BLaER1 (cell line): ENCODE results near the gene KPNB1.
A peak's percentile ranks its signal among the peaks of the same experiment; 100 is the strongest.

ENCODE experiments used
- H3K27ac ChIP-seq: shearing (Covaris generic); formaldehyde crosslinking; 2 replicates; pipeline ENCODE4 v1.8.1; 2022
- H3K27me3 ChIP-seq: shearing (Covaris generic); formaldehyde crosslinking; 2 replicates; pipeline ENCODE4 v1.8.1; 2022
- H3K36me3 ChIP-seq: shearing (Covaris generic); formaldehyde crosslinking; 2 replicates; pipeline ENCODE4 v1.8.1; 2022
- H3K4me1 ChIP-seq: shearing (Covaris generic); formaldehyde crosslinking; 2 replicates; pipeline ENCODE4 v1.8.1; 2022
- H3K4me2 ChIP-seq: shearing (Covaris generic); formaldehyde crosslinking; 2 replicates; pipeline ENCODE4 v1.8.1; 2022
- H3K4me3 ChIP-seq: shearing (Covaris generic); formaldehyde crosslinking; 2 replicates; pipeline ENCODE4 v1.8.1; 2022
- H3K9ac ChIP-seq: shearing (Covaris generic); formaldehyde crosslinking; 2 replicates; pipeline ENCODE4 v1.8.1; 2022
- H3K9me3 ChIP-seq: shearing (Covaris generic); formaldehyde crosslinking; 2 replicates; pipeline ENCODE4 v1.8.1; 2022
- H4K20me1 ChIP-seq: shearing (Covaris generic); formaldehyde crosslinking; 2 replicates; pipeline ENCODE4 v1.8.1; 2022
- Cebpa-rat ChIP-seq: shearing (Covaris generic); IDR thresholded peaks from 2 replicates; pipeline ENCODE4 v1.8.1; 2022

Gene KPNB1

GRCh38 chr17:47717979-47718621 lies 68.4 kb downstream of the KPNB1 start:
- peaks cover 94% of the 10 kb centered on the region for H3K4me1 ChIP-seq
- 0 out of 2 replicates have a peak overlapping the region, but pooled peaks have one; percentile 5 for H3K27ac ChIP-seq
- no peaks in the 10 kb centered on the region for H3K36me3 ChIP-seq
- no peaks in the 10 kb centered on the region for H3K27me3 ChIP-seq
- TF ChIP-seq Cebpa-rat: no peak
- H4K20me1 ChIP-seq: no peaks in the 10 kb centered on the region
- no peaks in the 10 kb centered on the region for H3K9me3 ChIP-seq
- no peak overlapping the region for H3K4me3 ChIP-seq
- peak overlapping the region; percentile 82 for H3K4me2 ChIP-seq
- H3K9ac ChIP-seq: 0 out of 2 replicates have a peak overlapping the region, but pooled peaks have one; percentile 12

GRCh38 chr17:47718634-47719405 lies 69.1 kb downstream of the KPNB1 start:
- H4K20me1 ChIP-seq: no peaks in the 10 kb centered on the region
- H3K27ac ChIP-seq: no peak overlapping the region
- H3K27me3 ChIP-seq: no peaks in the 10 kb centered on the region
- no peaks in the 10 kb centered on the region for H3K9me3 ChIP-seq
- H3K36me3 ChIP-seq: no peaks in the 10 kb centered on the region
- H3K4me3 ChIP-seq: no peak overlapping the region
- peak overlapping the region; percentile 82 for H3K4me2 ChIP-seq
- peaks cover 87% of the 10 kb centered on the region for H3K4me1 ChIP-seq
- no peak for TF ChIP-seq Cebpa-rat
- H3K9ac ChIP-seq: peak overlapping the region; percentile 12

GRCh38 chr17:47719411-47720152 lies 69.9 kb downstream of the KPNB1 start:
- H3K36me3 ChIP-seq: no peaks in the 10 kb centered on the region
- peak overlapping the region; percentile 12; the same call in 1 of the 2 replicates for H3K9ac ChIP-seq
- no peak overlapping the region; the same call in 1 of the 2 replicates for H3K27ac ChIP-seq
- H3K4me1 ChIP-seq: peaks cover 79% of the 10 kb centered on the region
- H3K27me3 ChIP-seq: no peaks in the 10 kb centered on the region
- H3K4me3 ChIP-seq: no peak overlapping the region
- TF ChIP-seq Cebpa-rat: no peak
- H3K4me2 ChIP-seq: peak overlapping the region; percentile 82
- H4K20me1 ChIP-seq: no peaks in the 10 kb centered on the region
- H3K9me3 ChIP-seq: no peaks in the 10 kb centered on the region

GRCh38 chr17:47720196-47720595 lies 70.5 kb downstream of the KPNB1 start:
- peaks cover 76% of the 10 kb centered on the region for H3K4me1 ChIP-seq
- H3K9ac ChIP-seq: no peak overlapping the region
- peak overlapping the region; percentile 82 for H3K4me2 ChIP-seq
- H3K36me3 ChIP-seq: no peaks in the 10 kb centered on the region
- TF ChIP-seq Cebpa-rat: no peak
- no peaks in the 10 kb centered on the region for H4K20me1 ChIP-seq
- H3K27ac ChIP-seq: no peak overlapping the region; the same call in 1 of the 2 replicates
- H3K4me3 ChIP-seq: no peak overlapping the region
- H3K9me3 ChIP-seq: no peaks in the 10 kb centered on the region
- no peaks in the 10 kb centered on the region for H3K27me3 ChIP-seq

GRCh38 chr17:47720754-47721533 lies 71.2 kb downstream of the KPNB1 start:
- H3K4me2 ChIP-seq: peak overlapping the region; percentile 82
- 0 out of 2 replicates have a peak overlapping the region, but pooled peaks have one; percentile 2 for H3K9ac ChIP-seq
- H3K4me3 ChIP-seq: no peak overlapping the region
- TF ChIP-seq Cebpa-rat: no peak
- H3K36me3 ChIP-seq: no peaks in the 10 kb centered on the region
- no peaks in the 10 kb centered on the region for H3K27me3 ChIP-seq
- H3K27ac ChIP-seq: no peak overlapping the region
- no peaks in the 10 kb centered on the region for H4K20me1 ChIP-seq
- H3K9me3 ChIP-seq: no peaks in the 10 kb centered on the region
- H3K4me1 ChIP-seq: peaks cover 76% of the 10 kb centered on the region

GRCh38 chr17:47721725-47722124 lies 72.0 kb downstream of the KPNB1 start:
- peaks cover 73% of the 10 kb centered on the region for H3K4me1 ChIP-seq
- peak overlapping the region; percentile 82 for H3K4me2 ChIP-seq
- H3K27me3 ChIP-seq: no peaks in the 10 kb centered on the region
- no peaks in the 10 kb centered on the region for H4K20me1 ChIP-seq
- TF ChIP-seq Cebpa-rat: no peak
- H3K9me3 ChIP-seq: no peaks in the 10 kb centered on the region
- H3K27ac ChIP-seq: no peak overlapping the region
- 0 out of 2 replicates have a peak overlapping the region, but pooled peaks have one; percentile 2 for H3K9ac ChIP-seq
- H3K36me3 ChIP-seq: no peaks in the 10 kb centered on the region
- no peak overlapping the region for H3K4me3 ChIP-seq

- no peak overlapping the region for H3K4me2 ChIP-seq
- H3K27me3 ChIP-seq: no peaks in the 10 kb centered on the region
- H3K9ac ChIP-seq: no peak overlapping the region
- H3K4me3 ChIP-seq: no peak overlapping the region
- no peak overlapping the region for H3K27ac ChIP-seq
- peaks cover 59% of the 10 kb centered on the region for H3K4me1 ChIP-seq
- H3K36me3 ChIP-seq: no peaks in the 10 kb centered on the region
- TF ChIP-seq Cebpa-rat: no peak
- no peaks in the 10 kb centered on the region for H3K9me3 ChIP-seq
- H4K20me1 ChIP-seq: no peaks in the 10 kb centered on the region
These were observed 75.0 kb downstream of the KPNB1 start for GRCh38 chr17:47724705-47725104.

- peak overlapping the region; percentile 59 for H3K4me2 ChIP-seq
- H3K4me1 ChIP-seq: peaks cover 50% of the 10 kb centered on the region
- no peaks in the 10 kb centered on the region for H3K27me3 ChIP-seq
- no peaks in the 10 kb centered on the region for H4K20me1 ChIP-seq
- H3K27ac ChIP-seq: no peak overlapping the region
- H3K9ac ChIP-seq: no peak overlapping the region
- H3K4me3 ChIP-seq: no peak overlapping the region
- TF ChIP-seq Cebpa-rat: no peak
- no peaks in the 10 kb centered on the region for H3K36me3 ChIP-seq
- H3K9me3 ChIP-seq: no peaks in the 10 kb centered on the region
These were observed 75.9 kb downstream of the KPNB1 start for GRCh38 chr17:47725446-47726111.
